ENCODE results near the gene KIAA1217.

Gene KIAA1217

DNA sequence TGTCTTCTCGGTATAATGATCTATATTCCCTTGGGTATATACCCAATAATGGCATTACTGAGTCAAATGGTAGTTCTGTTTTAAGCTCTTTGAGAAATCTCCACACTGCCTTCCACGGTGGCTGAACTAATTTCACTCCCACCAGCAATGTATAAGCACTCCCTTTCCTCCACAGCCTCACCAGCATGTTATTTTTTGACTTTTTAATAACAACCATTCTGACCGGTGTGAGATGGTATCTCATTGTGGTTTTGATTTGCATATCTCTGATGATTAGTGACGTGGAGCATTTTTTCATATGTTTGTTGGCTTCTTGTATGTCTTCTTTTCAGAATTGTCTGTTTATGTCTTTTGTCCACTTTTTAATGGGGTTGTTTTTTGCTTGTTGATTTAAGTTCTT, 33.6 kb downstream of the KIAA1217 start:
- Histone ChIP-seq H3K4me1 (ENCODE audit: insufficient read depth, low read length, poor library complexity, severe bottlenecking) (peaks cover 9% of the 10 kb centered on the region), H3K79me2 (ENCODE audit: insufficient read depth, low read length) (no peaks in the 10 kb centered on the region), H4K20me1 (ENCODE audit: insufficient read depth, low read length, poor library complexity, severe bottlenecking) (no peaks in the 10 kb centered on the region), H3K9me2 (replicated peaks; ENCODE audit: low read depth, low read length) (no peaks in the 10 kb centered on the region), H3K36me3 (ENCODE audit: insufficient read depth, low read length) (no peaks in the 10 kb centered on the region), H3F3A (ENCODE audit: low read depth) (no peaks in the 10 kb centered on the region), H3K27me3 (ENCODE audit: insufficient read depth, low read length, poor library complexity, severe bottlenecking) (no peaks in the 10 kb centered on the region), H3K9ac (ENCODE audit: low read depth, low read length, poor library complexity, severe bottlenecking) (no peak overlapping the region), H2AFZ (ENCODE audit: low read length) (no peak overlapping the region), H3K4me2 (ENCODE audit: low read depth, low read length, poor library complexity, severe bottlenecking) (no peak overlapping the region), H3K9me3 (ENCODE audit: insufficient read depth, low read depth, low read length) (no peaks in the 10 kb centered on the region), H3K4me3 (ENCODE audit: low read length, poor library complexity, severe bottlenecking) (no peak overlapping the region)
- TF ChIP-seq EZH2phosphoT487 (IDR thresholded peaks at IDR 0.05; ENCODE audit: borderline replicate concordance), result no peak
- TF ChIP-seq, protein P1, sequence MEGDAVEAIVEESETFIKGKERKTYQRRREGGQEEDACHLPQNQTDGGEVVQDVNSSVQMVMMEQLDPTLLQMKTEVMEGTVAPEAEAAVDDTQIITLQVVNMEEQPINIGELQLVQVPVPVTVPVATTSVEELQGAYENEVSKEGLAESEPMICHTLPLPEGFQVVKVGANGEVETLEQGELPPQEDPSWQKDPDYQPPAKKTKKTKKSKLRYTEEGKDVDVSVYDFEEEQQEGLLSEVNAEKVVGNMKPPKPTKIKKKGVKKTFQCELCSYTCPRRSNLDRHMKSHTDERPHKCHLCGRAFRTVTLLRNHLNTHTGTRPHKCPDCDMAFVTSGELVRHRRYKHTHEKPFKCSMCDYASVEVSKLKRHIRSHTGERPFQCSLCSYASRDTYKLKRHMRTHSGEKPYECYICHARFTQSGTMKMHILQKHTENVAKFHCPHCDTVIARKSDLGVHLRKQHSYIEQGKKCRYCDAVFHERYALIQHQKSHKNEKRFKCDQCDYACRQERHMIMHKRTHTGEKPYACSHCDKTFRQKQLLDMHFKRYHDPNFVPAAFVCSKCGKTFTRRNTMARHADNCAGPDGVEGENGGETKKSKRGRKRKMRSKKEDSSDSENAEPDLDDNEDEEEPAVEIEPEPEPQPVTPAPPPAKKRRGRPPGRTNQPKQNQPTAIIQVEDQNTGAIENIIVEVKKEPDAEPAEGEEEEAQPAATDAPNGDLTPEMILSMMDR (conservative IDR thresholded peaks at IDR 0.05; ENCODE audit: low read length), result no peak

DNA sequence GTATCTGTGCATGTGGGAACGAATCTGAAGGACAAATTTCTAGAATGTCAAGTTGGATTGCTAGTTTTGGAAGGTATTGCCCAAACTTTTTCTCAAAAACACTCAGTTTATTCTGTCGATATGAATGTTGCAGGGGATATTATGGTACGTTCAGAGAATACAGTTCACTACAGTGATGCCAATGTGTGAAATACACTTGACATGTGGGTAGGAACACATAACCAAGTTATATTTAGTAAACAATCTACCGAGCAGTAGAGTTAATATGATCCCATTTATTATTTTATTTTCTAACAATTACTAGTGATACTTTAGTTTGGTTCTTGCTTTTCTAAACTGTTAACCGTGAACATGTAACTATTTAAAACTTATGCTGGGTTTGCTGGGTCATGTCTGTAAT, 37.4 kb downstream of the KIAA1217 start:
- Histone ChIP-seq H3F3A (ENCODE audit: low read depth) (no peaks in the 10 kb centered on the region), H3K9me2 (replicated peaks; ENCODE audit: low read depth, low read length) (no peaks in the 10 kb centered on the region), H3K4me1 (ENCODE audit: insufficient read depth, low read length, poor library complexity, severe bottlenecking) (peaks cover 9% of the 10 kb centered on the region), H2AFZ (ENCODE audit: low read length) (no peak overlapping the region), H3K79me2 (ENCODE audit: insufficient read depth, low read length) (no peaks in the 10 kb centered on the region), H3K27me3 (ENCODE audit: insufficient read depth, low read length, poor library complexity, severe bottlenecking) (no peaks in the 10 kb centered on the region), H3K4me2 (ENCODE audit: low read depth, low read length, poor library complexity, severe bottlenecking) (no peak overlapping the region), H3K36me3 (ENCODE audit: insufficient read depth, low read length) (no peaks in the 10 kb centered on the region), H3K4me3 (ENCODE audit: low read length, poor library complexity, severe bottlenecking) (no peak overlapping the region), H4K20me1 (ENCODE audit: insufficient read depth, low read length, poor library complexity, severe bottlenecking) (no peaks in the 10 kb centered on the region), H3K9me3 (ENCODE audit: insufficient read depth, low read depth, low read length) (no peaks in the 10 kb centered on the region), H3K9ac (ENCODE audit: low read depth, low read length, poor library complexity, severe bottlenecking) (no peak overlapping the region)
- TF ChIP-seq EZH2phosphoT487 (IDR thresholded peaks at IDR 0.05; ENCODE audit: borderline replicate concordance), result no peak
- TF ChIP-seq, protein P1 (conservative IDR thresholded peaks at IDR 0.05; ENCODE audit: low read length), result no peak

DNA sequence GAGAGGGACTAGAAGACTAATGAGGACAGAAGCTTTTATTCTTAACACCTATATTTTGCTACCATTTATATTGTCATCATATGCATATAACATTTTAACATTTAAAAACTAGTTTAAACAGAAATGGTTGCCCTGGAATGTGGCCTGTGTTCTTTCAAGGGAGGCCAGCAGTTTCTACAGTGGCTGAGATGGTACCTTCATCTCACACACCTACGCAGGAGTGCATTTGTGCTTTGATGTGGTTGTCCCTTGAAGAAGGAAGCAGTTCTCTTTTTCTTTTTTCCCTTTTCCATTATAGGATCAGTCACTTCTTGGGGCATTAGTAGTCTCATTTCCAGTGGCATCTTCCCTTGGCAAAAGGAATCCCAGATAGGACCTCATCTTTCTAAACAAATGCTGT, 38.9 kb downstream of the KIAA1217 start:
- Histone ChIP-seq H3K9me2 (replicated peaks; ENCODE audit: low read depth, low read length) (no peaks in the 10 kb centered on the region), H3K4me3 (ENCODE audit: low read length, poor library complexity, severe bottlenecking) (no peak overlapping the region)

More for the DNA sequence above, 38.9 kb downstream of the KIAA1217 start:
- H4K20me1 ChIP-seq (ENCODE audit: insufficient read depth, low read length, poor library complexity, severe bottlenecking), result no peaks in the 10 kb centered on the region
- H3K79me2 ChIP-seq (ENCODE audit: insufficient read depth, low read length), result no peaks in the 10 kb centered on the region
- peaks cover under 1% of the 10 kb centered on the region for H3K4me1 ChIP-seq (ENCODE audit: insufficient read depth, low read length, poor library complexity, severe bottlenecking)
- no peaks in the 10 kb centered on the region for H3K27me3 ChIP-seq (ENCODE audit: insufficient read depth, low read length, poor library complexity, severe bottlenecking)
- H3K9ac ChIP-seq (ENCODE audit: low read depth, low read length, poor library complexity, severe bottlenecking), result no peak overlapping the region
- no peaks in the 10 kb centered on the region for H3K9me3 ChIP-seq (ENCODE audit: insufficient read depth, low read depth, low read length)
- H3K4me2 ChIP-seq (ENCODE audit: low read depth, low read length, poor library complexity, severe bottlenecking), result no peak overlapping the region
- no peak overlapping the region for H2AFZ ChIP-seq (ENCODE audit: low read length)
- H3K36me3 ChIP-seq (ENCODE audit: insufficient read depth, low read length), result no peaks in the 10 kb centered on the region
- H3F3A ChIP-seq (ENCODE audit: low read depth), result no peaks in the 10 kb centered on the region
- TF ChIP-seq EZH2phosphoT487 (IDR thresholded peaks at IDR 0.05; ENCODE audit: borderline replicate concordance), result no peak
- TF ChIP-seq, protein P1 (conservative IDR thresholded peaks at IDR 0.05; ENCODE audit: low read length), result no peak
